MM.1S (cell line): Measurements from ENCODE around the gene GPR135.
A peak's percentile ranks its signal among the peaks of the same experiment; 100 is the strongest.

Experiments
- DNase-seq: peaks from one replicate; pipeline ENCODE4 v3.0.0-alpha.2; 2015
- H2AFZ ChIP-seq: fragments of 300-600 bp; sonication (generic); 2 replicates; pipeline ENCODE4 v1.6.0; 2016; ENCODE audit warnings: antibody characterized with exemption, low read length
- H3F3A ChIP-seq: fragments of 300-600 bp; sonication (generic); 2 replicates; pipeline ENCODE4 v1.6.1; 2016; ENCODE audit warnings: mild to moderate bottlenecking, antibody characterized with exemption, low read length, moderate library complexity, mixed read lengths; ENCODE audit not compliant: insufficient read depth
- H3K27ac ChIP-seq: fragments of 300-600 bp; sonication (generic); 2 replicates; pipeline ENCODE4 v1.5.1; 2016; ENCODE audit warnings: mild to moderate bottlenecking, low read length
- H3K27me3 ChIP-seq: fragments of 300-600 bp; sonication (generic); replicated peaks from 2 replicates; pipeline ENCODE4 v1.6.0; 2016; ENCODE audit warnings: low read length; ENCODE audit not compliant: insufficient read depth
- H3K36me3 ChIP-seq: fragments of 300-600 bp; sonication (generic); replicated peaks from 2 replicates; pipeline ENCODE4 v1.6.1; 2016; ENCODE audit warnings: mild to moderate bottlenecking, low read length, mixed read lengths; ENCODE audit not compliant: insufficient read depth
- H3K4me1 ChIP-seq: fragments of 300-600 bp; sonication (generic); 2 replicates; pipeline ENCODE4 v1.6.1; 2016; ENCODE audit warnings: low read length, mixed read lengths
- H3K4me2 ChIP-seq: fragments of 300-600 bp; sonication (generic); 2 replicates; pipeline ENCODE4 v1.6.0; 2016; ENCODE audit warnings: low read depth, low read length
- H3K4me3 ChIP-seq: fragments of 300-600 bp; sonication (generic); 2 replicates; pipeline ENCODE4 v1.5.1; 2016; ENCODE audit warnings: low read length, mixed read lengths
- H3K79me2 ChIP-seq: fragments of 300-600 bp; sonication (generic); 2 replicates; pipeline ENCODE4 v1.6.1; 2016; ENCODE audit warnings: mixed run types, low read length, mixed read lengths
- H3K9ac ChIP-seq: fragments of 300-600 bp; sonication (generic); 2 replicates; pipeline ENCODE4 v1.6.1; 2016; ENCODE audit warnings: low read length, mixed read lengths
- H3K9me2 ChIP-seq: fragments of 300-600 bp; sonication (generic); replicated peaks from 2 replicates; pipeline ENCODE4 v1.6.1; 2016; ENCODE audit warnings: mild to moderate bottlenecking, low read length, mixed read lengths; ENCODE audit not compliant: insufficient read depth
- H3K9me3 ChIP-seq: fragments of 300-600 bp; sonication (generic); replicated peaks from 2 replicates; pipeline ENCODE4 v1.6.1; 2016; ENCODE audit warnings: mild to moderate bottlenecking, low read length, mixed read lengths; ENCODE audit not compliant: insufficient read depth
- H4K20me1 ChIP-seq: fragments of 300-600 bp; sonication (generic); 2 replicates; pipeline ENCODE4 v1.6.1; 2016; ENCODE audit warnings: mild to moderate bottlenecking, low read length, moderate library complexity, mixed read lengths; ENCODE audit not compliant: insufficient read depth
- CTCF ChIP-seq: fragments of 300-600 bp; sonication (generic); IDR thresholded peaks from 2 replicates; pipeline ENCODE4 v1.5.1; 2016; ENCODE audit warnings: antibody characterized with exemption, low read length, mixed read lengths
- EZH2 ChIP-seq: fragments of 300-600 bp; sonication (generic); optimal IDR thresholded peaks from 2 replicates; pipeline ENCODE3; 2017; ENCODE audit warnings: low read depth, mild to moderate bottlenecking, antibody characterized with exemption, low read length, mixed read lengths
- EZH2phosphoT487 ChIP-seq: fragments of 300-600 bp; sonication (generic); IDR thresholded peaks from 2 replicates; pipeline ENCODE4 v1.6.1; 2018; ENCODE audit warnings: antibody characterized with exemption, low read length

GPR135 gene

DNA sequence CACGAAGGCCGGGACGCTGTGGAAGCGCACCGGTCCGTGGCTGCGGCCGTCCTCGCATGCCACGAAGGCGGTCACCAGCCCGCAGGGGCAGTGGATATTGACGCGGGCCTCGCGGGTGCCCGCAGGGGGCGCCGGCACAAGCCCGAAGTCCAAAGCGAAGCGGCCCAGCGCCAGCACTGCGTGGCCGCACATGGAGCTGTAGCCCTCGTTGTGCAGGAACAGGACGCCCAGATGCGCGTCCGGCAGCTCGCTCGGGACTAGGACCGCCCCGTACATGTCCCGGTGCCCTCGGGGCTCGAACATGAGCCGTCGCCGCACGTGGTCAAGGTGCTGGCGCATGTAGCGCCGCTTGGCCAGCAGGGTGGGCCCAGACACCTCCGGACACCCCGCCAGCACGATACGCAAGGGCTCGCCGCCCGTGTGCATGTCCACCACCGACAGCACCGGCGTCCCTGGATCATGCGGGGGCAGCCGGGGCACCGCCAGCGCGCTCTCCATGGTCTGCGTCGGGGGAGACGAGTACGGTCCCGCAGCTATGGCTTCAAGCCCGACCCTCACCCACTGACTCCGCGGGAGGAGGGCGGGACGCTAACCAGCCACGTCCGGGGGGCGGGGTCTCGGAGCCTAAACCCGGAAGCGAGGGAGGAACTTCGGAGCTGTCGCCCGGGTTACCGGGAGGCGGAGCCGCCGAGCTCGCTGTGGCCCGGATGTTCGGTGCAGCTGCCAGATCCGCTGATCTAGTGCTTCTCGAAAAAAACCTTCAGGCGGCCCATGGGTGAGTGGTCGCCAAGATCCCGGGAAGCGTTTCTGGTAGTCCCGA, 18.8 kb upstream of the GPR135 start, which contains the start of the genes JKAMP and L3HYPDH:
Gene JKAMP (plus strand): TSS at position 699 of the 820 bp plus-strand sequence. CDS start 73 bp downstream, at position 772.
Gene L3HYPDH (minus strand): TSS at position 590 of the 820 bp plus-strand sequence. CDS start 92 bp downstream, at position 498.
- Histone ChIP-seq H3K27ac (peak within 1 kb of the TSS; percentile 62; the same call in 1 of the 2 replicates), H3K9ac (peak within 1 kb of the TSS; percentile 72), H4K20me1 (no peaks in the 10 kb centered on the region), H3K4me2 (peak within 1 kb of the TSS; percentile 83), H3K9me3 (no peaks in the 10 kb centered on the region), H3K4me3 (peak within 1 kb of the TSS; percentile 88), H3K27me3 (no peaks in the 10 kb centered on the region), H2AFZ (peak within 1 kb of the TSS; percentile 75), H3K36me3 (no peaks in the 10 kb centered on the region), H3K4me1 (0 out of 2 replicates have a peak, but pooled peaks cover 4% of the 10 kb centered on the region), H3K9me2 (no peaks in the 10 kb centered on the region), H3F3A (no peaks in the 10 kb centered on the region), H3K79me2 (peaks cover 16% of the 10 kb centered on the region)
- peak; percentile 91 for DNase-seq
- no peak for TF ChIP-seq EZH2phosphoT487
- no peak for TF ChIP-seq EZH2
- TF ChIP-seq CTCF = peak; percentile 43

DNA sequence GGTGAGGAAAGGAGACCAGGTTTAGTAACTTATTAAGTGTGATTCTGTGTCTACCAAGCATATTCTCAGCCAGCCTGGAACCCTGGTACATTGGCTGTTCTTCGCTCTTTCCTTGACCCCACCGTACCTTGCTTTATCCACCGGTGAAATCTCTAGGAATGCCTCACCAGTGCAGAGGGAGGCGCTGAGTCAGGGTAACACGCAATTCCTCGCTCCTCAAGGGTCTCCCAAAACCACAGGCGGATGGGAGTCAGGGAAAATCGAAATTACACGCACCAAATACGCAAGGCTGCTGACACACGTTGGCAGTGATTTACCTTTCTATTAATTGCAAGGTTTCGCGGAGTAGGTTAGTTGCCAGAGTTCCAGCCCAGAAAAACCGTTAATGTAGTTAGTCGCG, 18.2 kb upstream of the GPR135 start:
- H4K20me1 ChIP-seq = no peaks in the 10 kb centered on the region
- 0 out of 2 replicates have a peak, but pooled peaks cover 4% of the 10 kb centered on the region for H3K4me1 ChIP-seq
- no peaks in the 10 kb centered on the region for H3K9me3 ChIP-seq
- H3K4me3 ChIP-seq = peak overlapping the region; percentile 88
- no peak for DNase-seq
- H3K4me2 ChIP-seq = peak overlapping the region; percentile 83
- H3K9ac ChIP-seq = peak overlapping the region; percentile 72; the same call in 1 of the 2 replicates
- H3K79me2 ChIP-seq = peaks cover 16% of the 10 kb centered on the region
- H2AFZ ChIP-seq = peak overlapping the region; percentile 61
- TF ChIP-seq EZH2phosphoT487 (no peak), CTCF (no peak), EZH2 (no peak)
- no peaks in the 10 kb centered on the region for H3K9me2 ChIP-seq
- H3K27ac ChIP-seq = no peak overlapping the region; the same call in 1 of the 2 replicates
- no peaks in the 10 kb centered on the region for H3K36me3 ChIP-seq
- no peaks in the 10 kb centered on the region for H3F3A ChIP-seq
- no peaks in the 10 kb centered on the region for H3K27me3 ChIP-seq

DNA sequence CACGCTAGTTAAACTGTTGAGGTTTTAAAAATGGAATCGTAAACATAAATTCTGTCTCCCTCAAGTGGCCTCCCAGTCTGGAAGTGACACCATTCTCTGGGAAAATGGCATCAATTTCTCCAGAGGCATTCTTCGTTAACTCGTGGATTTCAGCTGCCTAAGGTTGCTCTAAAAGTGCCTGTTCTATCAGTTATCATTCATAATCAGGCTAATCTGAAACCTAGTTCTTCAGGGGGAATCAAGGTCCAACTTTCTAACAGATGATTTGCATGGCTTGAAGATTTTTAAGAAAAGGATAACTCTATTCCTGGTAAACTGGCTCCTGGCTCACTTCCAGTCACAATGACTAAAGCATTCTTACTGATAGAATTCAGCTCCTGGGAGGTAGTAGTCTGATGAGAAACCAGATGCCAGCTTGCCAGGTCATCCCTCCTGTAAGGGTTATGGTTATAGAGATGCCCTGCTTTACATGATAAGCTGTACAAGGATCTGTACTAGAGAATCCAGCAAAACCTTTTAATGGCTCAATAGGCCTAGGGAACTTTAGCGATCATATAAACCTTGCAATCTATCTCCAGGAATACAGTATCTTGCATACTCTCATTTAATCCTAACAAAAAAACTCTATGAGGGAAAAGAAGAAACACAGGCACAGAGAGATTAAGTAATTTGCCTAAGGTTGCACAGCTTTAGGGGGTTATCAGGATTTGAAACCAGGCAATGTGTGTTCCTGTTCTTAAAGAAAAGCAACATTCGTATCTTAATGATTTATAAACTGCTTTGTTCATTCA, 17.6 kb upstream of the GPR135 start:
- Histone ChIP-seq H3K36me3 (no peaks in the 10 kb centered on the region), H3K79me2 (peaks cover 16% of the 10 kb centered on the region), H4K20me1 (no peaks in the 10 kb centered on the region), H3K4me1 (0 out of 2 replicates have a peak, but pooled peaks cover 4% of the 10 kb centered on the region), H3K27ac (no peak overlapping the region), H3K27me3 (no peaks in the 10 kb centered on the region), H3K4me2 (peak overlapping the region; percentile 83), H3K9ac (no peak overlapping the region; the same call in 1 of the 2 replicates), H3F3A (no peaks in the 10 kb centered on the region), H3K4me3 (peak overlapping the region; percentile 88), H3K9me2 (no peaks in the 10 kb centered on the region), H2AFZ (no peak overlapping the region), H3K9me3 (no peaks in the 10 kb centered on the region)
- TF ChIP-seq CTCF = no peak
- no peak for TF ChIP-seq EZH2phosphoT487
- TF ChIP-seq EZH2 = no peak
- no peak for DNase-seq
